Measurements from ENCODE around the gene DNAJC27. TPM values are rescaled to one million over a fixed set of nuclear protein-coding genes. Genes with fewer than 3 reads are reported as not detected.

Gene DNAJC27
- total RNA-seq, 1 experiment from 2014 or later, result 4.6 TPM

- Histone ChIP-seq H3K9me2 (ENCODE audit: insufficient read depth) (no peaks in the 10 kb centered on the region), H2AFZ (ENCODE audit: low read depth, low read length, poor library complexity, severe bottlenecking) (no peak overlapping the region), H3K79me2 (ENCODE audit: insufficient read depth, low read length) (no peaks in the 10 kb centered on the region), H3K9ac (ENCODE audit: low read length) (no peak overlapping the region), H3K4me1 (ENCODE audit: control insufficient read depth in 1 of 2, insufficient read depth in 2 of 2, low read length in 2 of 2) (no peaks in the 10 kb centered on the region), H3K27ac (ENCODE audit: low read depth, low read length) (no peak overlapping the region), H3K4me2 (ENCODE audit: low read length) (no peak overlapping the region), H3K4me3 (replicated peaks in 1 of 2; ENCODE audit: low read depth in 1 of 2, low read length in 2 of 2) (no peak overlapping the region), H3K27me3 (ENCODE audit: insufficient read depth, low read length) (no peaks in the 10 kb centered on the region), H3K9me3 (ENCODE audit: control insufficient read depth in 1 of 2, insufficient read depth in 1 of 2, low read depth in 1 of 2, low read length in 2 of 2) (no peaks in the 10 kb centered on the region), H4K20me1 (ENCODE audit: insufficient read depth) (no peaks in the 10 kb centered on the region), H3K36me3 (ENCODE audit: control insufficient read depth in 1 of 2, insufficient read depth in 2 of 2, low read length in 2 of 2) (0 out of 4 replicates have a peak, but pooled peaks cover 0 to 3% of the 10 kb centered on the region in 2 experiments)
- ATAC-seq (no peak), DNase-seq (ENCODE audit: low read depth, low spot score) (no peak)
- RAD21 ChIA-PET (ENCODE audit: low non-redundant PET in 1 of 2, low total read pairs in 2 of 2, uncharacterized antibody in 2 of 2, unreplicated experiment in 2 of 2), result no interaction called here
- intact Hi-C loops (cut with micrococcal nuclease), result no loop called here
- no peak for TF ChIP-seq MAX (IDR thresholded peaks at IDR 0.05)
- TF ChIP-seq SP1 (IDR thresholded peaks at IDR 0.05; ENCODE audit: low read depth), result no peak
- TF ChIP-seq TCF7L2 (IDR thresholded peaks at IDR 0.05; ENCODE audit: borderline replicate concordance, extremely low read depth, insufficient read depth, insufficient read length), result no peak
- no peak for TF ChIP-seq ATF3 (IDR thresholded peaks at IDR 0.05)
- TF ChIP-seq CTCF (IDR thresholded peaks at IDR 0.05 in 2 of 3, conservative IDR thresholded peaks at IDR 0.05 in 1 of 3; ENCODE audit: borderline replicate concordance in 1 of 3, insufficient read depth in 1 of 3, low read depth in 2 of 3, low read length in 2 of 3), result no peak
- no peak for TF ChIP-seq ZBTB33 (IDR thresholded peaks at IDR 0.05; ENCODE audit: extremely low read depth, insufficient replicate concordance, low read length)
- no peak for TF ChIP-seq EZH2phosphoT487 (IDR thresholded peaks at IDR 0.05; ENCODE audit: borderline replicate concordance)
- TF ChIP-seq RAD21 (IDR thresholded peaks at IDR 0.05; ENCODE audit: low read depth), result no peak
- TF ChIP-seq CBX3 (IDR thresholded peaks at IDR 0.05; ENCODE audit: low read depth), result no peak
- TF ChIP-seq POLR2AphosphoS5 (IDR thresholded peaks at IDR 0.05; ENCODE audit: low read depth, low read length), result no peak
- no peak for TF ChIP-seq POLR2A (IDR thresholded peaks at IDR 0.05; ENCODE audit: borderline replicate concordance, extremely low read depth, insufficient read depth, insufficient read length)
- no peak for TF ChIP-seq ZFX (IDR thresholded peaks at IDR 0.05)
- TF ChIP-seq SRF (IDR thresholded peaks at IDR 0.05; ENCODE audit: low read depth), result no peak
- TF ChIP-seq ZNF274 (IDR thresholded peaks at IDR 0.05; ENCODE audit: low read depth, low read length), result no peak
- TF ChIP-seq EGR1 (IDR thresholded peaks at IDR 0.05; ENCODE audit: low read depth), result no peak
- TF ChIP-seq YY1 (IDR thresholded peaks at IDR 0.05; ENCODE audit: extremely low read depth, insufficient replicate concordance, low read depth, low read length), result no peak
- TF ChIP-seq ELF1 (IDR thresholded peaks at IDR 0.05; ENCODE audit: borderline replicate concordance, low read depth), result no peak
- no peak for TF ChIP-seq SIN3A (IDR thresholded peaks at IDR 0.05; ENCODE audit: low read depth)
- POLR2A ChIA-PET, result no interaction called here
- no TSS peak for BruUV-seq (replicated peaks)
- CTCF ChIA-PET, result no interaction called here
Measured at GRCh38 chr2:24947561-24948157, 24.1 kb downstream of the DNAJC27 start.

All from HCT116 (cell line).